ENCODE measurements around the gene NKX3-2. TPM values are rescaled to one million over a fixed set of nuclear protein-coding genes. Genes with fewer than 3 reads are reported as not detected.

NKX3-2 gene
- total RNA-seq, 1 donor from 2014 or later, result not detected

GRCh38 chr4:13533670-13534343 lies 10.5 kb downstream of the NKX3-2 start:
- DNase-seq (ENCODE audit: low read depth), result no peak
- no peak for TF ChIP-seq CTCF (IDR thresholded peaks at IDR 0.05; ENCODE audit: insufficient read depth, low read length, poor library complexity, severe bottlenecking)
- H3K36me3 ChIP-seq (ENCODE audit: control insufficient read depth, insufficient read depth, low read length), result no peaks in the 10 kb centered on the region

GRCh38 chr4:13531625-13531998 lies 12.7 kb downstream of the NKX3-2 start:
- no peaks in the 10 kb centered on the region for H3K36me3 ChIP-seq (ENCODE audit: control insufficient read depth, insufficient read depth, low read length)
- peaks cover 95% of the 10 kb centered on the region for H3K27me3 ChIP-seq (ENCODE audit: control insufficient read depth, insufficient read depth, low read length)
- DNase-seq (ENCODE audit: low read depth), result no peak
- TF ChIP-seq CTCF (IDR thresholded peaks at IDR 0.05; ENCODE audit: insufficient read depth, low read length, poor library complexity, severe bottlenecking), result no peak
- no peak overlapping the region for H3K4me3 ChIP-seq (ENCODE audit: low read depth, low read length)

More at GRCh38 chr4:13533670-13534343, 10.5 kb downstream of the NKX3-2 start:
- Histone ChIP-seq H3K4me3 (ENCODE audit: low read depth, low read length) (no peak overlapping the region), H3K27me3 (ENCODE audit: control insufficient read depth, insufficient read depth, low read length) (peaks cover 94% of the 10 kb centered on the region)

GRCh38 chr4:13530823-13531624 lies 13.3 kb downstream of the NKX3-2 start:
- H3K4me3 ChIP-seq (ENCODE audit: low read depth, low read length), result no peak overlapping the region
- H3K36me3 ChIP-seq (ENCODE audit: control insufficient read depth, insufficient read depth, low read length), result no peaks in the 10 kb centered on the region
- TF ChIP-seq CTCF (IDR thresholded peaks at IDR 0.05; ENCODE audit: insufficient read depth, low read length, poor library complexity, severe bottlenecking), result no peak
- no peak for DNase-seq (ENCODE audit: low read depth)
- peaks cover 95% of the 10 kb centered on the region for H3K27me3 ChIP-seq (ENCODE audit: control insufficient read depth, insufficient read depth, low read length)

- no peak for TF ChIP-seq CTCF (IDR thresholded peaks at IDR 0.05; ENCODE audit: insufficient read depth, low read length, poor library complexity, severe bottlenecking)
- peaks cover 95% of the 10 kb centered on the region for H3K27me3 ChIP-seq (ENCODE audit: control insufficient read depth, insufficient read depth, low read length)
- no peak overlapping the region for H3K4me3 ChIP-seq (ENCODE audit: low read depth, low read length)
- H3K36me3 ChIP-seq (ENCODE audit: control insufficient read depth, insufficient read depth, low read length), result no peaks in the 10 kb centered on the region
- no peak for DNase-seq (ENCODE audit: low read depth)
These were observed 15.0 kb downstream of the NKX3-2 start for GRCh38 chr4:13529128-13529919.

- Histone ChIP-seq H3K36me3 (ENCODE audit: control insufficient read depth, insufficient read depth, low read length) (no peaks in the 10 kb centered on the region), H3K4me3 (ENCODE audit: low read depth, low read length) (no peak overlapping the region), H3K27me3 (ENCODE audit: control insufficient read depth, insufficient read depth, low read length) (peaks cover 95% of the 10 kb centered on the region)
- no peak for TF ChIP-seq CTCF (IDR thresholded peaks at IDR 0.05; ENCODE audit: insufficient read depth, low read length, poor library complexity, severe bottlenecking)
- no peak for DNase-seq (ENCODE audit: low read depth)
These were observed 15.5 kb downstream of the NKX3-2 start for GRCh38 chr4:13528821-13529127.

Data from kidney epithelial cell (primary cell).